GM18505 (cell line): ENCODE data around the gene SYT15.

Experiments
- ATAC-seq: cut with Tn5 transposase; IDR thresholded peaks from one replicate; pipeline ENCODE4 v1.9.1; 2021; ENCODE audit not compliant: unreplicated experiment
- POLR2A ChIP-seq: IDR thresholded peaks from 4 replicates; pipeline ENCODE4 v1.6.1; 2011; ENCODE audit warnings: borderline replicate concordance; ENCODE audit not compliant: insufficient read depth, insufficient read length; ENCODE audit errors: extremely low read depth

SYT15 gene

DNA sequence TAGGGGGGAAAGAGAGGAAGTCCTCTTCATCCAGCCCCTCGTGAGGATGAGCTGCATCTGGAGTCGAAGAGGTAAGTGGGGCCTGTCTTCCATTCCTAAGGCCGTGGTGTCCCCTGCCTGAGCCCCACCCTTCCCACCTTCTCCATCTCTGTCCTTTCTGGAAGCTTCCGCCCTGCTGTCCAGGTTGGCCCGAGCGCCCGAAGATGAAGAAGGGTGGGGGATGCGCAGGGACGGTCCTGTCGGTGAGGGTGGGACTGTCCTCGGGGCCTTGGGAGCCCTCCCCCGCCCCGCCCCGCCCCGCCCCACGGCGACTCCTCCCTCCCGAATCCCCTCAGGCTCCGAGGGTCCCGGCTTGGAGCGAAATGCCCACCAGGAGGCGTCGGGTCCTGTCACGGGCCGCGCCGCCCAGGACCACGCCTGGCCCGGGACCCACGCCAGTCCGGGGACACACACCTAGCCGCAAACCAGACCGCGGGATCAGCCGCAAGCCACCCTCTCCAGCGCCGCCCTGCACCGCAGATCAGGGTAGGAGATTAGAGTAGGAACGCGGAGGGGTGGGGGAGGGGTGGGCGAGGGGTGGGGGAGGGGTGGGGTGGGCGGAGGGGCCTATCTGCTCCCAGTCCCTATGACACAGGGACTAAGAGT is 37.8 kb upstream of the SYT15 start:
- TF ChIP-seq POLR2A, result no peak
- ATAC-seq, result no peak

- no peak for ATAC-seq
- TF ChIP-seq POLR2A, result no peak
Measured at GRCh38 chr10:46541735-46542566, 37.0 kb upstream of the SYT15 start.

DNA sequence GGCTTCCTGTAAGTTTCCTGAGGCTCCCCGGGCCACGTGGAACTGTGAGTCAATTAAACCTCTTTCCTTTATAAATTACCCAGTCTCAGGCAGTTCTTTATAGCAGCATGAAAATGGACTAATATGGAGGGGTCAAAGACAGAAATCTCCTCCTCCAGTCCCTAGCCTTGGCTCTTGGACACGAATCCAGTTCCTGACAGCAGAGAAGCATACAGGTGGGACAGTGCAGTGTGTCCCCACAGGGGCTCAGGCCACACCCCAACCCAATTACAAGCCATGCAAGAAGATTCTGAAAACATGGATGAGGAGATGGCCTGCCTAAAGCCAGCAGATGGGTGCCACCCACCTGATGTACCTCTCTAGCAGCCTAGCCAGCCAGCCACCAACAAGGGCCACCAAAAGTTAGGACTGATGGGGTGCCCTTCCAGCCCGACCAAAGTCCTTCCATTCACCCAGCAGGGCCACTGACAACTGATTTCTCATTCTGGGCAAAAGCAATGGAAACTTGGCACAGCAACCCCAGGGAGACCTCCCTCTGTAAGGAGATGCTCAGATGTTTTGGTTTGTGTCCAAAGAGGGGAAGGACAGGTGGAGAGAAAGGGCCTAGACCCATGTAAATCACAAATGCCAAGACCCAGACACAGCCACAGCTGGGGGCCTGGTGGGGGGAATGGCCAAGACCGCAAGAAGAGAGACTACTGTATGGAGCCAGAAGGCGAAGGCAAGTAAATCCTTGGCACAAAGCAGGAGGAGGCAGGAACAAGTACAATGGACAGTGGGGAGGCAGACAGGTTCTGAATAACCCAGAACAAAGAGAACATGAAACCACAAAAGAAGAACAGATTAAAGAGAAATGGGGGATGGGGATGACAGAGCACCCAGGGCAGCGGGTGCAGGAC is 36.1 kb upstream of the SYT15 start:
- no peak for ATAC-seq
- no peak for TF ChIP-seq POLR2A

- ATAC-seq, result no peak
- TF ChIP-seq POLR2A, result no peak
Measured at GRCh38 chr10:46543466-46544377, 35.2 kb upstream of the SYT15 start.

DNA sequence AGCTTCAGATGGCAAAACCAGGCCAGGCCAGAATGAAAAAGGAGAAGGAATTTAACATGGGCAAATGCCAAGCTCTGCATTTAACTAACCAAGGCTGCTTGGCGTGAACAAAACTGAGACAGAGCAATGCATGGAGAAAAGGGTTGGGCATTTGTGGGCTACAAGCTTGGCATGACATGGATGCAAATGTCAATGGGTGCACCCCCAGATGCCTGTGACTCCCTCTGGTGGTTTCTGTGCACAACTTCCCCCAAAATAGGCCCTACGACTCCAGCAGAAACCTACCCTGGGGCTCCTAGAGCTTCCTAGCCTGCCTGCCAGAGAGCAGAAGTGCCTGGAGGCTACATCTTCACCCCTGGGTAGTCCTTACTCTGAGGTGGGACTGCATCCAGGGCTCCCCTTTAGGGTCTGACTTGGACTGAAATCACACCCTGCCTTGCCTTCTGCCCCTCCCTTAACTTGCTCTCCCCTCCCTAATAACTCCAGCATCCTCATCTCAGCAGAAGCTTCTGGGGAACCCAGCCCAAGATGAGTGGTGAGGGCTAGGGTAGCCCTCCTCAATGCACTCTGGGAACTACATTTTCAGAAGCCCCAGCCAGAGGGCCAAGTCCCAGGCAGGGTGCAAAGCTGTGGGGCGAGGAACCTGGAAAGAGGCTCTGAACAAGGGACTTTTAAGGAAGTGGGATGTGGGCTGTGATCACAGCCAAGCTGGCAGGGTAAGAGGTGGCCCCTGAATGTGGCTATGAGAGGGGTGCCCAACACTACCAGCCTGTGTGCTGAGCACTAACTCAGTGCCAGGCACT is 33.7 kb upstream of the SYT15 start:
- TF ChIP-seq POLR2A, result no peak
- no peak for ATAC-seq

DNA sequence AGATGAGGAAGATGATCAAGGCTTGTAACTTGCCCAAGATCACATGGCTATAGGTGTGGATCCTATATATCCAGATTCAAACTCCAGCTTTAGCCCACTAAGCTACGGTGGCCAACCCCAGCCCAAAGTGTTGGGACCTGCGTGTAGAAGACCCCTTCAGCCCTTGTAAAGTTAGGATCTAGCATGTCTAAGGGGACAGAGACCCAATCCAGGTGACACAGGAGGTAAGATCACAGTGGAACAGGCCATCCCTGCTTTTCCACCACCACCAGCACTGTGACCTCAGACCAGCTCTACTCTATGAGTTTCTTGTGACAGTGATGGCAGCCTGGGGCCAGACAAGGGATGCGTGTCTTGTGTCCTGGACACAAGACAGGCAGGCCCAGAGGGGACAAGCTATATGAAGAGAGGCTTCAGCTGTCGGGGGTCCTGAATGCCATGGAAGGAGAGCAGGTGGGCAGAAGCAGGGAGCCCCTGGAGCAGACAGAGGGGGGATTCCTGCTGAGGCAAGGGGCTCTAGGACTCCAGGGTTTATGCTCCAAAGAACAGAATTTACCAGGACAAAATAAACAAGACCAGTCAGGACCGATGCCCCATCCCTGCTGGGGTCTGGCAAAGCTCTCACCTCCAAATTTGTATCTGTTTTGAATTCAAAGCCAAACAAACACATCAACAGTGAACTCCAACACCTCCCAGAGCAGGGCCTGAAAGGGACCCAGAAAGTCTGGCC is 32.9 kb upstream of the SYT15 start:
- ATAC-seq, result no peak
- TF ChIP-seq POLR2A, result no peak

DNA sequence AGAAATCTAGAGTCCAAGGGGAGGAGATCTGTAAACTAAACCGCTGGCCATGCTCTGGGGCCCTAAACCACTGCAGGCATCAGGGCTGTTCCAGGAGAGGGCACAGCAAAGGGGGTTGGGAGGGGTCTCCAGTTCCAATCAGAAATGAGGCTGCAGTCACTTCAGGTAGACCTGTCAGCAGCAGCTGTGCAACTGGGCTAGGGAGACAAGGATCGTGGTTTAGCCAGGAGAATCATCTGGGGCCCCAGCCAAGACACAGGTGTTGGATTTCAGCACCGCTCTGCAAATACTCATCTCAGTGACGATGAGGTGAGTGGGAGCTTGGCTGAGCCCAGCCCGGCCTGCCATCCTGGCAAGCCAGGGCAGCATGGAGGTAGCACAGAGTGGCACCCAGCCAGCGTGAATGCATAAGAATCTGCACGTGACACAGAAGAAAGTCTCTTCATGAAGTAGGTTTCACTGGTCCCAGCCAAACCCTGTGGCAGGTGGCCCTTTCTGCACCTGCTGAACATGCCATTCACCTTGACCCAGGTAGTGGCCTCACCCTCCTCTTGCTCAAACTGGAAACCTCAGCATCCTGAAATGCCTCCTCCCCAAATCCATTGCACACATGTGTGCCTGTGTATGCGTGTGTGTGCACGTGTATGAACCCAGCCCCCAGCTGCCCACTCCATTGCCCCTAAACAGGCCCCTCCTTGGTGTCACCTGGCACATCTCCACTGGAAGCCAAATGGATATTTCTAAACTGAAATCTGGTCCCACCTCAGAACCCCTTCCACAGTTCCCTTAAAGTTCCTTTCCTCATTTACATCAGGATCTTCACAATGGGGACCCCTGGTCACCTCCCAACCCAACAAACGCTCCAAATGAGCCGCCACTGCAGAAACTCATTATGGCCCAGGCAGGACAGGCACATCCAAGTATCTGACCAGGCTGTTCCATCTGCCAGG is 32.1 kb upstream of the SYT15 start:
- no peak for TF ChIP-seq POLR2A
- no peak for ATAC-seq

GRCh38 chr10:46547541-46548497 is 31.1 kb upstream of the SYT15 start:
- no peak for ATAC-seq
- TF ChIP-seq POLR2A, result no peak

DNA sequence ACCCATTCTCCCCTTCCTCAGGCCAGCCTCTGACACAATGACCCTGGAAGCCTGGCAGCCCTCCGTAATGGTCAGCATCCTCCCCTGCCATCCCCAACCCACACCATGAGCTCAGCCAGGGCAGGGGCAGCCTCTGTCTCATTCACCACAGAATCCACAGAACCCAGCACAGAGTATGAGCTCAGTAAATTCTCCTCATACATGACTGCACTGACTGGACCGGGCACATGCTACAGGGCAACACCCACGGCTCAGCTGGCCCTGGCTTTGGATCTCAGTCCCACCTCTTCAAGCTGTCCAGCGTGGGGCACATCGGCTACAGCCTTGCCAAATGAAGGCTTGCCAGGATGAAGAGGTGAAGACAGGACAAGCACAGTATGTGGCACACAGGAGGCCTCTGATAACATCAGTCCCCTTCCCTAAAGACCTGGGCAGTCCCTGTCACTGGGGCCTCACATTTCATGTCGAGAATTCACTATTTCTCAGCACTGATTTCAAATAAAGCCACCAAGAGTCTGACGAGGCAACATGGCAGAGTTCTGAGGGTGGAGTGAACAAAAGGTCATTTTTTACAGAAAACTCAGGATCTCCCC is 30.3 kb upstream of the SYT15 start:
- ATAC-seq, result no peak
- no peak for TF ChIP-seq POLR2A
